MM.1S (cell line): ENCODE data around the gene AHNAK.
"Not testable (repeated sequence)": the region's sequence is repeated elsewhere in the genome, so short reads cannot be mapped to it uniquely, and the experiment has no call there.

Experiments
- CTCF ChIP-seq: fragments of 300-600 bp; sonication (generic); IDR thresholded peaks from 2 replicates; pipeline ENCODE4 v1.5.1; 2016; ENCODE audit warnings: antibody characterized with exemption, low read length, mixed read lengths
- EZH2 ChIP-seq: fragments of 300-600 bp; sonication (generic); optimal IDR thresholded peaks from 2 replicates; pipeline ENCODE3; 2017; ENCODE audit warnings: low read depth, mild to moderate bottlenecking, antibody characterized with exemption, low read length, mixed read lengths
- EZH2phosphoT487 ChIP-seq: fragments of 300-600 bp; sonication (generic); IDR thresholded peaks from 2 replicates; pipeline ENCODE4 v1.6.1; 2018; ENCODE audit warnings: antibody characterized with exemption, low read length

- TF ChIP-seq CTCF, EZH2, EZH2phosphoT487: not testable (repeated sequence)
Measured at GRCh38 chr11:62581735-62582134, 35.1 kb upstream of the AHNAK start.
